ENCODE results near the gene DLG2.

Gene DLG2

GRCh38 chr11:84165139-84165538 is 1462.0 kb downstream of the DLG2 start:
- DNase-seq (ENCODE audit: low read depth), result no peak
- H3K4me3 ChIP-seq (ENCODE audit: low read depth, low read length), result no peak overlapping the region
- TF ChIP-seq CTCF (IDR thresholded peaks at IDR 0.05; ENCODE audit: low read depth, low read length, missing control alignments), result no peak

- H3K4me3 ChIP-seq (ENCODE audit: low read depth, low read length), result no peak overlapping the region
- no peak for TF ChIP-seq CTCF (IDR thresholded peaks at IDR 0.05; ENCODE audit: low read depth, low read length, missing control alignments)
- no peak for DNase-seq (ENCODE audit: low read depth)
Measured at GRCh38 chr11:84164728-84165127, 1462.4 kb downstream of the DLG2 start.

GRCh38 chr11:84163116-84163515 is 1464.0 kb downstream of the DLG2 start:
- DNase-seq (ENCODE audit: low read depth), result no peak
- no peak for TF ChIP-seq CTCF (IDR thresholded peaks at IDR 0.05; ENCODE audit: low read depth, low read length, missing control alignments)
- no peak overlapping the region for H3K4me3 ChIP-seq (ENCODE audit: low read depth, low read length)

GRCh38 chr11:84157639-84158038 is 1469.5 kb downstream of the DLG2 start:
- no peak overlapping the region for H3K4me3 ChIP-seq (ENCODE audit: low read depth, low read length)
- no peak for DNase-seq (ENCODE audit: low read depth)
- TF ChIP-seq CTCF (IDR thresholded peaks at IDR 0.05; ENCODE audit: low read depth, low read length, missing control alignments), result no peak

GRCh38 chr11:84146826-84147225 is 1480.3 kb downstream of the DLG2 start:
- H3K4me3 ChIP-seq (ENCODE audit: low read depth, low read length), result no peak overlapping the region
- TF ChIP-seq CTCF (IDR thresholded peaks at IDR 0.05; ENCODE audit: low read depth, low read length, missing control alignments), result no peak
- DNase-seq (ENCODE audit: low read depth), result no peak

GRCh38 chr11:84145616-84146185 is 1481.4 kb downstream of the DLG2 start:
- no peak for TF ChIP-seq CTCF (IDR thresholded peaks at IDR 0.05; ENCODE audit: low read depth, low read length, missing control alignments)
- no peak for DNase-seq (ENCODE audit: low read depth)
- no peak overlapping the region for H3K4me3 ChIP-seq (ENCODE audit: low read depth, low read length)

GRCh38 chr11:84144531-84144930 is 1482.6 kb downstream of the DLG2 start:
- H3K4me3 ChIP-seq (ENCODE audit: low read depth, low read length), result no peak overlapping the region

More at GRCh38 chr11:84144531-84144930, 1482.6 kb downstream of the DLG2 start:
- no peak for TF ChIP-seq CTCF (IDR thresholded peaks at IDR 0.05; ENCODE audit: low read depth, low read length, missing control alignments)
- no peak for DNase-seq (ENCODE audit: low read depth)

Data from GM12864 (cell line).